HCT116 (cell line): Measurements from ENCODE around the gene SHOC2. TPM values are rescaled to one million over a fixed set of nuclear protein-coding genes. Genes with fewer than 3 reads are reported as not detected.

Experiments used
- ATAC-seq: fragments of 200-7000 bp; cut with Tn5 transposase; 2 replicates; pipeline ENCODE4 v1.9.1; 2020; ENCODE audit warnings: mild to moderate bottlenecking, moderate library complexity
- BruUV-seq: library from RNA; stranded (reverse); fragments of 400-500 nt; replicated peaks from 2 replicates; lab custom pipeline; 2021; lab: Mats Ljungman, UMichigan
- CTCF ChIA-PET: fragments of 300-600 bp; sonication (Branson Sonifier 250); formaldehyde crosslinking; loops from one replicate; lab custom pipeline; 2021; ENCODE audit warnings: antibody characterized with exemption; lab: Charles Lee
- POLR2A ChIA-PET: fragments of 300-600, 350-600 bp; sonication (Branson Sonifier 250); formaldehyde crosslinking; loops from one replicate; lab custom pipeline; 2021; ENCODE audit warnings: antibody characterized with exemption; lab: Charles Lee
- RAD21 ChIA-PET, 2 experiments: fragments of 300-600 bp; sonication (Branson Sonifier 250); formaldehyde crosslinking; loops; one replicate each; lab custom pipeline; 2023; ENCODE audit warnings: low total read pairs in 2 of 2; ENCODE audit not compliant: uncharacterized antibody in 2 of 2, unreplicated experiment in 2 of 2, low non-redundant PET in 1 of 2; lab: Charles Lee
- DNase-seq: peaks from one replicate; pipeline ENCODE4 v3.0.0-alpha.2; 2010; ENCODE audit warnings: low read depth, low spot score
- H2AFZ ChIP-seq: fragments of 200-600 bp; shearing (Covaris generic), sonication (generic); 2 replicates; pipeline ENCODE4 v1.6.1; 2017; ENCODE audit warnings: low read depth, mixed run types, mixed read lengths, antibody characterized with exemption, low read length; ENCODE audit not compliant: poor library complexity, severe bottlenecking
- H3K27ac ChIP-seq: 2 replicates; pipeline ENCODE4 v1.5.1; 2012; ENCODE audit warnings: low read depth, low read length
- H3K27me3 ChIP-seq: fragments of 200-600 bp; sonication (generic); 2 replicates; pipeline ENCODE4 v1.6.1; 2016; ENCODE audit warnings: mixed run types, low read length, mixed read lengths; ENCODE audit not compliant: insufficient read depth
- H3K36me3 ChIP-seq, 2 experiments: fragments of 200-500 bp in 1 of 2; fragments of 200-600 bp in 1 of 2; sonication (Bioruptor generic) in 1 of 2; sonication (generic) in 1 of 2; 2 replicates each; pipeline versions ENCODE4 v1.5.1 to v1.6.1; 2014 to 2016; ENCODE audit warnings: low read length in 2 of 2, inconsistent platforms in 1 of 2, mixed read lengths in 1 of 2, mixed run types in 1 of 2; ENCODE audit not compliant: insufficient read depth in 2 of 2, control insufficient read depth in 1 of 2
- H3K4me1 ChIP-seq, 2 experiments: fragments of 200-600 bp in 1 of 2; sonication (generic) in 1 of 2; 2 replicates each; pipeline versions ENCODE4 v1.5.1 to v1.6.1; 2012 to 2017; ENCODE audit warnings: low read length in 2 of 2, inconsistent platforms in 1 of 2, mild to moderate bottlenecking in 1 of 2, mixed read lengths in 1 of 2, mixed run types in 1 of 2, moderate library complexity in 1 of 2; ENCODE audit not compliant: insufficient read depth in 2 of 2, control insufficient read depth in 1 of 2
- H3K4me2 ChIP-seq: fragments of 200-600 bp; sonication (generic); 2 replicates; pipeline ENCODE4 v1.6.1; 2017; ENCODE audit warnings: mixed run types, low read length, mixed read lengths
- H3K4me3 ChIP-seq, 2 experiments: fragments of 200-600 bp in 1 of 2; sonication (generic) in 1 of 2; replicated peaks in 1 of 2; 2 replicates each; pipeline ENCODE4 v1.5.1; 2011 to 2016; ENCODE audit warnings: low read length in 2 of 2, control low read depth in 1 of 2, low read depth in 1 of 2, mild to moderate bottlenecking in 1 of 2, mixed read lengths in 1 of 2, mixed run types in 1 of 2
- H3K79me2 ChIP-seq: fragments of 200-600 bp; sonication (generic); 2 replicates; pipeline ENCODE4 v1.6.1; 2017; ENCODE audit warnings: mild to moderate bottlenecking, mixed run types, low read length, moderate library complexity, mixed read lengths; ENCODE audit not compliant: insufficient read depth
- H3K9ac ChIP-seq: fragments of 200-600 bp; sonication (generic); 2 replicates; pipeline ENCODE4 v1.6.1; 2016; ENCODE audit warnings: low read length, mixed read lengths
- H3K9me2 ChIP-seq: fragments of 200-600 bp; sonication (generic), shearing (Covaris generic); 2 replicates; pipeline ENCODE4 v1.6.1; 2017; ENCODE audit warnings: mixed run types, mild to moderate bottlenecking, moderate library complexity; ENCODE audit not compliant: insufficient read depth
- H3K9me3 ChIP-seq, 2 experiments: fragments of 200-500 bp in 1 of 2; fragments of 200-600 bp in 1 of 2; sonication (Bioruptor generic) in 1 of 2; sonication (generic) in 1 of 2; 2 replicates each; pipeline ENCODE4 v1.6.1; 2014 to 2017; ENCODE audit warnings: low read length in 2 of 2, mixed read lengths in 2 of 2, inconsistent platforms in 1 of 2, low read depth in 1 of 2, mild to moderate bottlenecking in 1 of 2, mixed run types in 1 of 2, moderate library complexity in 1 of 2; ENCODE audit not compliant: control insufficient read depth in 1 of 2, insufficient read depth in 1 of 2
- H4K20me1 ChIP-seq: fragments of 200-600 bp; sonication (generic), shearing (Covaris generic); 2 replicates; pipeline ENCODE4 v1.6.1; 2017; ENCODE audit warnings: mixed run types, mild to moderate bottlenecking, moderate library complexity; ENCODE audit not compliant: insufficient read depth
- CBX3 ChIP-seq: IDR thresholded peaks from 2 replicates; pipeline ENCODE4 v1.6.1; 2012; ENCODE audit warnings: low read depth
- CEBPB ChIP-seq: IDR thresholded peaks from 2 replicates; pipeline ENCODE4 v1.6.1; 2012; ENCODE audit warnings: low read depth
- EGR1 ChIP-seq: IDR thresholded peaks from 2 replicates; pipeline ENCODE4 v1.6.1; 2012; ENCODE audit warnings: low read depth
- ELF1 ChIP-seq: IDR thresholded peaks from 2 replicates; pipeline ENCODE4 v1.6.1; 2012; ENCODE audit warnings: low read depth, borderline replicate concordance
- EZH2phosphoT487 ChIP-seq: fragments of 200-600 bp; IDR thresholded peaks from 2 replicates; pipeline ENCODE4 v1.6.1; 2018; ENCODE audit warnings: antibody characterized with exemption, borderline replicate concordance
- FOSL1 ChIP-seq: IDR thresholded peaks from 2 replicates; pipeline ENCODE4 v1.6.1; 2012; ENCODE audit warnings: low read depth
- JUND ChIP-seq: IDR thresholded peaks from 2 replicates; pipeline ENCODE4 v1.6.1; 2012
- POLR2A ChIP-seq: IDR thresholded peaks from 2 replicates; pipeline ENCODE4 v1.7.0; 2011; ENCODE audit warnings: borderline replicate concordance; ENCODE audit not compliant: insufficient read depth, insufficient read length; ENCODE audit errors: extremely low read depth
- RAD21 ChIP-seq: IDR thresholded peaks from 2 replicates; pipeline ENCODE4 v1.6.1; 2012; ENCODE audit warnings: low read depth, mild to moderate bottlenecking
- SIN3A ChIP-seq: IDR thresholded peaks from 2 replicates; pipeline ENCODE4 v1.6.1; 2012; ENCODE audit warnings: low read depth
- SP1 ChIP-seq: IDR thresholded peaks from 2 replicates; pipeline ENCODE4 v1.6.1; 2012; ENCODE audit warnings: low read depth
- SRF ChIP-seq: IDR thresholded peaks from 2 replicates; pipeline ENCODE4 v1.6.1; 2012; ENCODE audit warnings: low read depth
- TCF7L2 ChIP-seq: IDR thresholded peaks from 2 replicates; pipeline ENCODE4 v1.7.0; 2011; ENCODE audit warnings: borderline replicate concordance, inconsistent platforms; ENCODE audit not compliant: insufficient read depth, insufficient read length; ENCODE audit errors: extremely low read depth
- ZFX ChIP-seq: fragments of 450-650 bp; IDR thresholded peaks from 2 replicates; pipeline ENCODE4 v1.6.1; 2017
- ZNF274 ChIP-seq: fragments of 200-500 bp; sonication (Bioruptor generic); IDR thresholded peaks from 2 replicates; pipeline ENCODE4 v1.6.1; 2014; ENCODE audit warnings: mild to moderate bottlenecking, low read depth, low read length, inconsistent platforms
- intact Hi-C: fragments of 100-400 bp; cut with micrococcal nuclease; formaldehyde crosslinking; loops from 2 replicates; pipeline ENCODE4 v1.10.0; 2022
- total RNA-seq: library from RNA; stranded (reverse); gene quantifications from one replicate; pipeline ENCODE4 v1.2.1, GENCODE V29; 2021; ENCODE audit not compliant: unreplicated experiment
- TF ChIP-seq, protein P1 (sequence below): IDR thresholded peaks from 2 replicates; pipeline ENCODE4 v1.6.1; 2012; ENCODE audit warnings: low read depth
- TF ChIP-seq, protein P2 (sequence below), 3 experiments: fragments of 200-600 bp in 1 of 3; sonication (generic) in 1 of 3; IDR thresholded peaks in 2 of 3; conservative IDR thresholded peaks in 1 of 3; 2 replicates each; pipeline ENCODE4 v1.5.1; 2012 to 2017; ENCODE audit warnings: low read depth in 2 of 3, low read length in 2 of 3, antibody characterized with exemption in 1 of 3, borderline replicate concordance in 1 of 3, control low read depth in 1 of 3, mild to moderate bottlenecking in 1 of 3, mixed read lengths in 1 of 3, mixed run types in 1 of 3, moderate library complexity in 1 of 3; ENCODE audit not compliant: insufficient read depth in 1 of 3

Gene SHOC2
- total RNA-seq, 1 experiment from 2014 or later, result 39.5 TPM

GRCh38 chr10:110989016-110989415 lies 69.6 kb downstream of the SHOC2 start (continued):
- TF ChIP-seq, protein P1, sequence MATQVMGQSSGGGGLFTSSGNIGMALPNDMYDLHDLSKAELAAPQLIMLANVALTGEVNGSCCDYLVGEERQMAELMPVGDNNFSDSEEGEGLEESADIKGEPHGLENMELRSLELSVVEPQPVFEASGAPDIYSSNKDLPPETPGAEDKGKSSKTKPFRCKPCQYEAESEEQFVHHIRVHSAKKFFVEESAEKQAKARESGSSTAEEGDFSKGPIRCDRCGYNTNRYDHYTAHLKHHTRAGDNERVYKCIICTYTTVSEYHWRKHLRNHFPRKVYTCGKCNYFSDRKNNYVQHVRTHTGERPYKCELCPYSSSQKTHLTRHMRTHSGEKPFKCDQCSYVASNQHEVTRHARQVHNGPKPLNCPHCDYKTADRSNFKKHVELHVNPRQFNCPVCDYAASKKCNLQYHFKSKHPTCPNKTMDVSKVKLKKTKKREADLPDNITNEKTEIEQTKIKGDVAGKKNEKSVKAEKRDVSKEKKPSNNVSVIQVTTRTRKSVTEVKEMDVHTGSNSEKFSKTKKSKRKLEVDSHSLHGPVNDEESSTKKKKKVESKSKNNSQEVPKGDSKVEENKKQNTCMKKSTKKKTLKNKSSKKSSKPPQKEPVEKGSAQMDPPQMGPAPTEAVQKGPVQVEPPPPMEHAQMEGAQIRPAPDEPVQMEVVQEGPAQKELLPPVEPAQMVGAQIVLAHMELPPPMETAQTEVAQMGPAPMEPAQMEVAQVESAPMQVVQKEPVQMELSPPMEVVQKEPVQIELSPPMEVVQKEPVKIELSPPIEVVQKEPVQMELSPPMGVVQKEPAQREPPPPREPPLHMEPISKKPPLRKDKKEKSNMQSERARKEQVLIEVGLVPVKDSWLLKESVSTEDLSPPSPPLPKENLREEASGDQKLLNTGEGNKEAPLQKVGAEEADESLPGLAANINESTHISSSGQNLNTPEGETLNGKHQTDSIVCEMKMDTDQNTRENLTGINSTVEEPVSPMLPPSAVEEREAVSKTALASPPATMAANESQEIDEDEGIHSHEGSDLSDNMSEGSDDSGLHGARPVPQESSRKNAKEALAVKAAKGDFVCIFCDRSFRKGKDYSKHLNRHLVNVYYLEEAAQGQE, result no peak
- TF ChIP-seq FOSL1, result no peak
- no peak for TF ChIP-seq ELF1
- TF ChIP-seq CEBPB, result no peak
- TF ChIP-seq ZNF274, result no peak

GRCh38 chr10:110992006-110992800 lies 72.8 kb downstream of the SHOC2 start:
- H3K4me2 ChIP-seq, result no peak overlapping the region
- H3K9me3 ChIP-seq, result no peaks in the 10 kb centered on the region
- peaks cover 3% of the 10 kb centered on the region; the same call in 1 of the 2 replicates for H3K79me2 ChIP-seq
- ChIA-PET POLR2A (no interaction called here), RAD21 (no interaction called here), CTCF (no interaction called here)
- no peaks in the 10 kb centered on the region for H3K27me3 ChIP-seq
- BruUV-seq, result no TSS peak
- intact Hi-C loops, result no loop called here
- DNase-seq, result no peak
- H3K9me2 ChIP-seq, result no peaks in the 10 kb centered on the region
- H3K4me1 ChIP-seq, result no peaks in the 10 kb centered on the region
- H3K9ac ChIP-seq, result no peak overlapping the region
- H3K36me3 ChIP-seq, result no peaks in the 10 kb centered on the region
- no peak overlapping the region for H2AFZ ChIP-seq
- H3K27ac ChIP-seq, result no peak overlapping the region
- peaks cover 3% of the 10 kb centered on the region; the same call in 1 of the 2 replicates for H4K20me1 ChIP-seq
- no peak overlapping the region for H3K4me3 ChIP-seq
- ATAC-seq, result no peak
- TF ChIP-seq RAD21, result no peak
- TF ChIP-seq ZFX, result no peak
- no peak for TF ChIP-seq EGR1
- TF ChIP-seq SIN3A, result no peak
- no peak for TF ChIP-seq SP1
- TF ChIP-seq CEBPB, result no peak
- TF ChIP-seq, protein P1, result no peak
- TF ChIP-seq JUND, result no peak
- no peak for TF ChIP-seq SRF
- TF ChIP-seq, protein P2, sequence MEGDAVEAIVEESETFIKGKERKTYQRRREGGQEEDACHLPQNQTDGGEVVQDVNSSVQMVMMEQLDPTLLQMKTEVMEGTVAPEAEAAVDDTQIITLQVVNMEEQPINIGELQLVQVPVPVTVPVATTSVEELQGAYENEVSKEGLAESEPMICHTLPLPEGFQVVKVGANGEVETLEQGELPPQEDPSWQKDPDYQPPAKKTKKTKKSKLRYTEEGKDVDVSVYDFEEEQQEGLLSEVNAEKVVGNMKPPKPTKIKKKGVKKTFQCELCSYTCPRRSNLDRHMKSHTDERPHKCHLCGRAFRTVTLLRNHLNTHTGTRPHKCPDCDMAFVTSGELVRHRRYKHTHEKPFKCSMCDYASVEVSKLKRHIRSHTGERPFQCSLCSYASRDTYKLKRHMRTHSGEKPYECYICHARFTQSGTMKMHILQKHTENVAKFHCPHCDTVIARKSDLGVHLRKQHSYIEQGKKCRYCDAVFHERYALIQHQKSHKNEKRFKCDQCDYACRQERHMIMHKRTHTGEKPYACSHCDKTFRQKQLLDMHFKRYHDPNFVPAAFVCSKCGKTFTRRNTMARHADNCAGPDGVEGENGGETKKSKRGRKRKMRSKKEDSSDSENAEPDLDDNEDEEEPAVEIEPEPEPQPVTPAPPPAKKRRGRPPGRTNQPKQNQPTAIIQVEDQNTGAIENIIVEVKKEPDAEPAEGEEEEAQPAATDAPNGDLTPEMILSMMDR (IDR thresholded peaks at IDR 0.05 in 2 of 3, conservative IDR thresholded peaks at IDR 0.05 in 1 of 3; ENCODE audit: borderline replicate concordance in 1 of 3, insufficient read depth in 1 of 3, low read depth in 2 of 3, low read length in 2 of 3), result no peak
- TF ChIP-seq TCF7L2, result no peak
- no peak for TF ChIP-seq CBX3
- no peak for TF ChIP-seq FOSL1
- no peak for TF ChIP-seq EZH2phosphoT487
- no peak for TF ChIP-seq POLR2A
